ENCODE data around the gene PPM1B.

PPM1B gene

DNA sequence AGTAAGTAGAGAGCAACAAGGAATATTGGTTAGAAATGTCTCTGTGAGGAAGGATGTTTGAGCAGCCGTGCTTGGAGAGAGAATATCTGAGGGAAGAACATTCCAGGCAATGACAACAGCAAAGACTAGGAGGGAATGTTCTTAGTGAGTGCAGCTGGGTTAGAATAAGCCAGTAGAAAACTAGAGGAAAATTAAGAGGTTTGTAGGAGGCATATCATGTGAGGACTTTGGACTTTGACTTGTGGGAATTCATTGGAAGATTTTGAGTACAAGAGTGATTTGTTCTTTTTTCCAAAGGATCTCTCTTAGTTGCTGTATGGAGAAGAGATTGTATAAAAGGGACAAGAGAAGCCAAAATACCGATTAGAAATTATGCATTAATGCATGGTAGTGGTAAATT, 47.2 kb downstream of the PPM1B start:
- H3K4me3 ChIP-seq (ENCODE audit: low read depth, low read length): no peak overlapping the region
- TF ChIP-seq, protein P1, sequence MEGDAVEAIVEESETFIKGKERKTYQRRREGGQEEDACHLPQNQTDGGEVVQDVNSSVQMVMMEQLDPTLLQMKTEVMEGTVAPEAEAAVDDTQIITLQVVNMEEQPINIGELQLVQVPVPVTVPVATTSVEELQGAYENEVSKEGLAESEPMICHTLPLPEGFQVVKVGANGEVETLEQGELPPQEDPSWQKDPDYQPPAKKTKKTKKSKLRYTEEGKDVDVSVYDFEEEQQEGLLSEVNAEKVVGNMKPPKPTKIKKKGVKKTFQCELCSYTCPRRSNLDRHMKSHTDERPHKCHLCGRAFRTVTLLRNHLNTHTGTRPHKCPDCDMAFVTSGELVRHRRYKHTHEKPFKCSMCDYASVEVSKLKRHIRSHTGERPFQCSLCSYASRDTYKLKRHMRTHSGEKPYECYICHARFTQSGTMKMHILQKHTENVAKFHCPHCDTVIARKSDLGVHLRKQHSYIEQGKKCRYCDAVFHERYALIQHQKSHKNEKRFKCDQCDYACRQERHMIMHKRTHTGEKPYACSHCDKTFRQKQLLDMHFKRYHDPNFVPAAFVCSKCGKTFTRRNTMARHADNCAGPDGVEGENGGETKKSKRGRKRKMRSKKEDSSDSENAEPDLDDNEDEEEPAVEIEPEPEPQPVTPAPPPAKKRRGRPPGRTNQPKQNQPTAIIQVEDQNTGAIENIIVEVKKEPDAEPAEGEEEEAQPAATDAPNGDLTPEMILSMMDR (IDR thresholded peaks at IDR 0.05; ENCODE audit: control insufficient read depth, extremely low read depth, insufficient read depth): no peak
- DNase-seq (ENCODE audit: low read depth): no peak

DNA sequence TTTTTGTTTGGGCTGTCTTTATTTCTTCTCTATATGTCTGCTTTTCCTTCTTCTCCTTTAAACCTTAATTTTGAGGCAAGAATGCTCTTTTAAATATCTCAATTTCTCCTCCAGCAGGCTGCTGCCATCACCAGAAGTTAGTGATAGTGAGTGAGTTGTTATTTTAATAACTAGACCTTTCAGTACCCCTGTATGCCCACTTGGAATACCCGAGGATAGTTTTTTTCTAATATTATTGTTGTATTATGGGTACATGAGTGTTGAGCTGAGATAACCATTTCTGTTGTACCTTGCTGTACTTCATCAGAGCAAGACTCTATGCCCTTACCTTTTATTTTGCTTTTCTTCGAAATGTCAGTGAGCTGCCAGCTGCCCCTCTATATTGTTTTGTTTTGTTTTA, 50.1 kb downstream of the PPM1B start:
- DNase-seq (ENCODE audit: low read depth): no peak
- H3K4me3 ChIP-seq (ENCODE audit: low read depth, low read length): no peak overlapping the region
- TF ChIP-seq, protein P1 (IDR thresholded peaks at IDR 0.05; ENCODE audit: control insufficient read depth, extremely low read depth, insufficient read depth): no peak

DNA sequence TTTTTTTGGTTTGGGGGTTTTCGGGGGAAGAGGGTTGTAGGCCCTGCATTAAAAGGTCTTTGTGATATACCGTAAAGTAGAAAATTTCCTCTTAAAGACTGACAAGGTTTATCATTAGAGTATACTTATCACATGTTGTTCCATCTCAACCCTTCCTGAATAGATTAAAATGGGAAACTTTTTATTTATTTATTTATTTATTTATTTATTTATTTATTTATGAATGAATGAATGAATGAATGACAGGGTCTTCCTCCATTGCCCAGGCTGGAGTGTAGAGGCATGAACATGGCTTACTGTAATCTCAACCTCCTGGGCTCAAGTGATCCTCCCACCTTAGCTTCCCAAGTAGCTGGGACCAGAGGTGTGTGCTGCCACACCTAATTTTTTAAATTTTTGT, 58.1 kb downstream of the PPM1B start:
- no peak for DNase-seq (ENCODE audit: low read depth)
- TF ChIP-seq, protein P1 (IDR thresholded peaks at IDR 0.05; ENCODE audit: control insufficient read depth, extremely low read depth, insufficient read depth): no peak
- no peak overlapping the region for H3K4me3 ChIP-seq (ENCODE audit: low read depth, low read length)

DNA sequence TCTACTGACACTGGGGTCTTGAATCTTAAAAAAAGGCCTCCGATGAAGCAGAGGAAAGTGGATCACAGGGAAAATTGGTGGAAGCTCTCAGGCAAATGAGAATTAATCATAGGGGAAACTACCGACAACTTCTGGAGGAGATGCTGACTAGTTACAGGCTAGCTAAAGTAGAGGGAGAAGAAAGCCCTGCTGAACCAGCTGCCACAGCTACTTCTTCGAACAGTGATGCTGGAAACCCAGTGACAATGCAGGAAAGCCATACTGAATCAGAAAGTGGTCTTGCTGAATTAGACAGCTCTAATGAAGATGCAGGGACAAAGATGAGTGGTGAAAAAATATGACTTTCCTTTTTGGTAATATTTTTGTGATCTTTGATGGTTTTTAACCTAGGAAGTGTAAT, 61.7 kb downstream of the PPM1B start:
- TF ChIP-seq, protein P1 (IDR thresholded peaks at IDR 0.05; ENCODE audit: control insufficient read depth, extremely low read depth, insufficient read depth): no peak
- no peak overlapping the region for H3K4me3 ChIP-seq (ENCODE audit: low read depth, low read length)
- DNase-seq (ENCODE audit: low read depth): no peak

DNA sequence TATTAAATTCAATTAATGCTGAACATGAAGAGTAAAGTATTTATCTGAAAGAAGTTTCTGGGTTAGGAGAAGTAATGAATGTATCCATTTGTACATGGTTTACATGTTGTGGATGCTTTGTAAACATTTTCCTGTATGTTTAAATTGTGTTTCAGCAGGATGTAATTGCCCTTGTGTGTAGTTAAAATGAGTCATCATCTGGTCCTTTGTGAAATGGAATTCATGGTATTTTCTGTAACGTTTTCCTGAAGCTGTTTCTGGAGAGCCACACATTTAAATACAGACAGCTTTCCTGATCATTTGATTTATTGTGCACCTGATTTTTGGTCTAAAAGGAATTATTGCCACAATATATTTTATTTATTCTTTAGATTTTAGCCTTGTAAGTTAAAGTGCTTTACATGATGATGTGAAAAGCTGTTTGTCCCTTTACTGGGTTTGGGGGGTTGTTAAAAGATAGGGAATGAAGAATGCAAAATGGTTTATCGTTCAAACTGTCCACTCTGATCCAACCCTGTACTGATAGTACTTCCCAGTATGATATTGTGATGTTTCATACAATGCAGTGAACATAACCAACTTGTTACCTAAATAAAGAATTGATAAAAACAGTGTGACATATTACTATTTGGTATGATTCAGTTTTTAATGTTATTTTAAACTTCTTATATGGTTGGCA, 64.9 kb downstream of the PPM1B start:
- TF ChIP-seq, protein P1 (IDR thresholded peaks at IDR 0.05; ENCODE audit: control insufficient read depth, extremely low read depth, insufficient read depth): no peak
- H3K4me3 ChIP-seq (ENCODE audit: low read depth, low read length): no peak overlapping the region
- DNase-seq (ENCODE audit: low read depth): no peak

DNA sequence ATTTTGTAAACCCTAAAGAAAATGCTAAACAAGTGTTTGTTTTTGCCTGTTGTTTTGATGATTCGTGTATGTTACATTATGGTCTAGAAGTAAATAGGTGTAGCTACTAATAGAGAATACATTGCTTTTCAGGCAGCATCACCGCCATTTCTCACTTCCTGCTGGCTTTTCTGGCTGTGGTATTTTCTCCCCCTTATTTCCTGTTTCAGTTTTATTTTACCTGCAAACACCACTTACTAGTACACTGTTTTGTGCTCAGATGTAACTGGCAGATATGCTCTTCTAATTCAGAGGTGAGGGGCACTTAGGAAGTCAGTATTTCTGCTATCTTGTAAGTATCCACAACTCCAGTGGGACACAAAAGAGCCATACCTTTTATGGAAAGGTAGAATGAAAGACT, 68.5 kb downstream of the PPM1B start:
- H3K4me3 ChIP-seq (ENCODE audit: low read depth, low read length): no peak overlapping the region
- TF ChIP-seq, protein P1 (IDR thresholded peaks at IDR 0.05; ENCODE audit: control insufficient read depth, extremely low read depth, insufficient read depth): no peak
- DNase-seq (ENCODE audit: low read depth): no peak

DNA sequence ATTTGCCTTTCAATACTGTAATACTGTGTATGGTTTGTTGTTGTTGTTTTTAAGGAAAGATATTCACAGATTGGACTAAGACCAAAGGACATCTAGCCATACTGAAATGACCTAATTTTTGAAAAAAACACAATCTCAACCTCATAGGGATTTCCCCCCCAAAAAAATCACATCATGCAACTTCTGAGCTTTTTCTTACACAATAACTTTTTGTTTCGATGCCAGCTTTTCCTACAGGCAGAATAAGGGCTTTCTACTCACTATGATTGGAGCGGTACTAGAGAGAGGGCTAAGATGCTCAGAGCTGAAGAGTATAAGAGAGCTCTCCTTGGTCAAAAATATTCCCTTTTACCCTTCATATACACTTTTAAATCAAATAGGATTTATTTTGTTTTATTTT, 74.2 kb downstream of the PPM1B start:
- TF ChIP-seq, protein P1 (IDR thresholded peaks at IDR 0.05; ENCODE audit: control insufficient read depth, extremely low read depth, insufficient read depth): no peak
- no peak overlapping the region for H3K4me3 ChIP-seq (ENCODE audit: low read depth, low read length)
- no peak for DNase-seq (ENCODE audit: low read depth)

Measured in LNCaP clone FGC (cell line).